Measurements from ENCODE around the gene MAPKAP1. TPM values are rescaled to one million over a fixed set of nuclear protein-coding genes. Genes with fewer than 3 reads are reported as not detected.
A peak's percentile ranks its signal among the peaks of the same experiment; 100 is the strongest.

The MAPKAP1 gene
- total and polyA plus RNA-seq, 9 of the 15 experiments (the other 6 are each of a cell fraction or from before 2014, with no cell fraction given), result 2.6 to 82.1 (median 61.1) TPM

- TF ChIP-seq MCM5 (IDR thresholded peaks at IDR 0.05; ENCODE audit: low read depth) (no peak), MEF2A (IDR thresholded peaks at IDR 0.05; ENCODE audit: control insufficient read depth, low read depth, low read length) (no peak), ZBTB49 (CRISPR knock-in tag; IDR thresholded peaks at IDR 0.05; ENCODE audit: borderline replicate concordance) (no peak), ETV5 (CRISPR knock-in tag; IDR thresholded peaks at IDR 0.05; ENCODE audit: low read depth) (no peak), BRD4 (IDR thresholded peaks at IDR 0.05) (no peak), ETV6 (IDR thresholded peaks at IDR 0.05; ENCODE audit: borderline replicate concordance in 1 of 2, low read depth in 2 of 2, low read length in 1 of 2) (no peak), ETV6 (CRISPR knock-in tag; IDR thresholded peaks at IDR 0.05; ENCODE audit: borderline replicate concordance) (no peak), TBP (optimal IDR thresholded peaks at IDR 0.05; ENCODE audit: low read depth, low read length) (peak; percentile 43), HDAC1 (IDR thresholded peaks at IDR 0.05) (peak in 1 of 2 experiments; percentile 49; a peak in 1 of 4 replicates), TGIF2 (CRISPR knock-in tag; IDR thresholded peaks at IDR 0.05) (no peak), ZNF589 (CRISPR knock-in tag; IDR thresholded peaks at IDR 0.05; ENCODE audit: low read depth) (no peak), ZNF511 (CRISPR knock-in tag; IDR thresholded peaks at IDR 0.05) (no peak), MBD2 (IDR thresholded peaks at IDR 0.05; ENCODE audit: borderline replicate concordance, low read depth) (no peak), KHSRP (IDR thresholded peaks at IDR 0.05) (no peak), ZNF512 (tag; IDR thresholded peaks at IDR 0.05) (no peak), CBX1 (IDR thresholded peaks at IDR 0.05; ENCODE audit: low read depth) (peak; percentile 55; the same call in 1 of the 2 replicates), FOS (IDR thresholded peaks at IDR 0.05; ENCODE audit: extremely low read depth, insufficient read length) (no peak), HMGXB4 (CRISPR knock-in tag; IDR thresholded peaks at IDR 0.05) (peak; percentile 70; the same call in 1 of the 2 replicates), MXD1 (CRISPR knock-in tag; IDR thresholded peaks at IDR 0.05; ENCODE audit: borderline replicate concordance, poor library complexity, severe bottlenecking) (no peak), CSDE1 (IDR thresholded peaks at IDR 0.05) (no peak), ZNF583 (CRISPR knock-in tag; IDR thresholded peaks at IDR 0.05) (no peak; the same call in 1 of the 2 replicates), GTF2A2 (tag; IDR thresholded peaks at IDR 0.05) (no peak)
Observed at GRCh38 chr9:125407974-125408900, 298.8 kb downstream of the MAPKAP1 start (continued).

Data from K562 (cell line).